H54 (cell line): ENCODE data around the gene TEX29.

Experiments
- DNase-seq: peaks from one replicate; pipeline ENCODE4 v3.0.0; 2011; ENCODE audit warnings: low spot score, mixed read lengths; ENCODE audit not compliant: insufficient read length
- FAIRE-seq: peaks from 3 replicates; lab custom pipeline; 2011; peaks lifted over from hg19 to GRCh38; lab: Jason Lieb, UNC
- POLR2A ChIP-seq: IDR thresholded peaks from 2 replicates; pipeline ENCODE4 v1.6.1; 2011; ENCODE audit warnings: low read depth, mild to moderate bottlenecking, low read length

TEX29 gene

GRCh38 chr13:111282997-111283396 is 37.4 kb upstream of the TEX29 start:
- no peak for TF ChIP-seq POLR2A
- DNase-seq: no peak
- FAIRE-seq: no peak

- FAIRE-seq (no peak), DNase-seq (no peak)
- TF ChIP-seq POLR2A: no peak
Observed at GRCh38 chr13:111283457-111283856, 37.0 kb upstream of the TEX29 start.

DNA sequence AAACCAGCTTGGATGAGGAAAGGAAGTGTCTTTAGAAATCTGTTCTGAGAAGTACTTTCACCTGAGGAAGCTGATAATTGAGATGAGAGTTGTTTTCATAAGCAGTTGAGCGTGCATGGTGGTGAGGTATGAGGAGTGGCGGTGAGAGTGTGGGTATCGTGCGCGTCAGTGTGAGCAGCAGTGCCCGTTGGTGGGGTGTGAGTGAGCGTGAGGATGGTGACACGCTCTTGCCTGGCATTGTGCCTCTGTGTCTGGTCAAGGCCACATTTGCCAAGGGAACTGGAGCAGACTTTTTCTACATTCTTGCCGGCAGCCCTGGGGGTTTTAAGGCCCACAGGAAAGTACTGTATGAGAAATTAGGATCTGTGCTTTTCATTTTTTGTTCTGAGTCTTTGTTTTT is 36.5 kb upstream of the TEX29 start:
- no peak for TF ChIP-seq POLR2A
- FAIRE-seq (no peak), DNase-seq (no peak)

- TF ChIP-seq POLR2A: no peak
- FAIRE-seq (no peak), DNase-seq (no peak)
Observed at GRCh38 chr13:111284565-111284964, 35.9 kb upstream of the TEX29 start.

DNA sequence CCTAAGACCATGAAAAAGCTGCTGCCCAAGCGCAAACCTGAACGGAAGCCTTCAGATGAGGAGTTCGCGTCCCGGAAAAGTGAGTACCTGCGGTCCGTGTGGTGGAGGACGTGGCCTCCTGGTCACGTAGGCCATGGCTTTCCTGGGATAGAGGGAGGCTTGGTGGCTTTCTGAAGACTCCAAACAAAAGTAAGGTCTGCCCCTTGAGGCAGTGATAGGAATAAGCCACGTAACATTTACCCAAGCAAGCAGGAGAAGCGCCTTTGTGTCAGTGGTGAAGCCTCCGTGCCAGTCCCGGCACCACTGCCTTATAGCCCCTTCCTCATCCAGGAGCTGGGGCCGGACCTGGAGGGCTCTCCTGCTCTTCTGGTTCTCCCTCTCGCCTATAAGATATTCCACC is 34.3 kb upstream of the TEX29 start:
- DNase-seq (no peak), FAIRE-seq (peak; percentile 36)
- TF ChIP-seq POLR2A: no peak

DNA sequence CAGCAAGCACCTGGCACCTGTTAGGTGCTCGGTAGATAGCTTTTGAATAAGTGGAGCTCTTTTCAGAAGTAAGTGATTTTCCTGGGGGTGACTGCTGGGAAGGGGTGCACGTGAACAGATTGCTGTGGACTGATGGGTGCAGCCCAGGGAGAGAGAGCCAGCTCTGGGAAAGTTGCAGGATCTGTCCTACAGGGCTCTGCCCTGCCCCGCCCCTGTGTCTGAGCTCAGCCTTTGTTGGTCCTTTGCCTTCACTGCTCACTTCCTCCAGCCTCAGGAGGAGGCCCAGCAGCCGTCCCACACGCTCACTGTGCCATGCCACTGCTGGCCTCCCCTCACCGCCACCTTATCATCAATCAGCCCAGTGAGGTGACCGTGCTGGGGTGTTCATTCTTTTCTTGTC is 33.7 kb upstream of the TEX29 start:
- no peak for DNase-seq
- no peak for FAIRE-seq
- TF ChIP-seq POLR2A: no peak

- TF ChIP-seq POLR2A: no peak
- DNase-seq (no peak), FAIRE-seq (no peak)
Observed at GRCh38 chr13:111287201-111287600, 33.2 kb upstream of the TEX29 start.

- DNase-seq (no peak), FAIRE-seq (no peak)
- TF ChIP-seq POLR2A: no peak
Observed at GRCh38 chr13:111288276-111288675, 32.2 kb upstream of the TEX29 start.

DNA sequence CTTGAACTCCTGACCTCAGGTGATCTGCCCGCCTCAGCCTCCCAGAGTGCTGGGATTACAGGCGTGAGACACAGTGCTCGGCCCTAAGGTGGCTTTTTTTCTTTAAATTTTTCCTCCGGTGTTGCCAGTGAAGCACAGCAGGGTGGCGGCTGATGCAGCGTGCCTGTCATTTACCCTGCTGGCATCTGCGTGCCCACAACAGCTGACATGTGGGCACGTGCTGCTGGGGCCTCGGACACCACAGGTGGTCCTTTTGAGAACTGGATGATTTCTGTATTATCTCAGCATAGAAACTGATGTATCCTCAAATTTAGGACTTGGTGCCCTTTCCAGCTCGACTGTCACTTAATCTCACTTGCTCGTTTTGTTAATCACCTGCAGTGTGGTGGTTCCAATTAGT is 31.2 kb upstream of the TEX29 start:
- FAIRE-seq (no peak), DNase-seq (no peak)
- no peak for TF ChIP-seq POLR2A

DNA sequence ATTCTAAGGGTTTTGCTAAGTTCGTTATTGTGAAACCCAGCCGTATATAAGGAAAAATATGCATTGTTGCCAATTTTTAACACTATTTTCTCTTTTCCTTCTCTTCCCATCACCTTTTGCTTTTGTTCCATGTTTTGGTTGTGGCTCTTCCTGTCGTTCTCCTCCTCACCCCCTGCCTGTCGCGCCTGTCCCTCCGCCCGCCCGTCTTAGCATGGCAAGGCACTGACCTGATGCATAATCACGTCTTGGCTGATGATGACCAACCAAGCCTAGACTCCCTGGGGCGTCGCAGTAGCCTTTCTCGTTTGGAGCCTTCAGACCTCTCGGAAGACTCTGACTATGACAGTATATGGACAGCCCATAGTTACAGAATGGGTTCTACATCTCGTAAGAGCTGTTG is 28.5 kb upstream of the TEX29 start:
- no peak for TF ChIP-seq POLR2A
- DNase-seq (no peak), FAIRE-seq (no peak)

DNA sequence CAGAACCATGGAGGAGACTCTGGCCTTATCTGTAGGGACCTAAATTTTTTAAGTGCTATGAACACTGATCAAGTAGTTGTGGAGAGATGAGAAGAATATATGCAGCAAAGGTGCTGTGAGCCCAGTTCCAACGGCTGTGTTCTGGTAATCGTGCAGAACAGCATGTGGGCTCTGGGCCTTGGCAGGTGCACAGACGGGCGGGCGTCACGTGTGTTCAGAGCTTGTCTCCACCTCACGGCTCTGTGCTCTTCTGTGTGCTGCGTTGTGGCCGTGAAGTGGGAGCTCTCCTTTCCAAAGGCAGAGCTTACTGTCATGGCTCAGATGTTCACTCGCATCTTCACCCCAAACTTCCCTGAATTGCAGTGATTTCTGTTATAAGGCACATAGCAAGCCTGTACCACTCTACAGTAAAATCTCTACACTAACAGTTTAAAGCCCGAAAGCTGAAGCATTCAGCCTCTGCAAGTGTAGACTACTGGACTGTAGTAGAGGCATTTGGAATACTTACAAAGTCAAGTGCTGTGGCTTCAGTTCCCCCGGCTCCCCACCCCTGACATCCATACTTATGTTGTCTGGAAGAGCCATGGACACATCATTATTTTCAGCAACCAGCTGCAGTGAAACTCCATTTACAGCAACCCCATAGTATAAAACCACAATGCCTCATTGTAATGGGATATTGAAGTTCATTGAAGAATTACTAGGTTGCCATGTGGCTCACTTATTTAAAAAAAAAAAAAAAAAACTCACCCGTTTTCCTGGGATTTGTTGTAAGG is 27.5 kb upstream of the TEX29 start:
- DNase-seq: no peak
- no peak for TF ChIP-seq POLR2A
- no peak for FAIRE-seq

DNA sequence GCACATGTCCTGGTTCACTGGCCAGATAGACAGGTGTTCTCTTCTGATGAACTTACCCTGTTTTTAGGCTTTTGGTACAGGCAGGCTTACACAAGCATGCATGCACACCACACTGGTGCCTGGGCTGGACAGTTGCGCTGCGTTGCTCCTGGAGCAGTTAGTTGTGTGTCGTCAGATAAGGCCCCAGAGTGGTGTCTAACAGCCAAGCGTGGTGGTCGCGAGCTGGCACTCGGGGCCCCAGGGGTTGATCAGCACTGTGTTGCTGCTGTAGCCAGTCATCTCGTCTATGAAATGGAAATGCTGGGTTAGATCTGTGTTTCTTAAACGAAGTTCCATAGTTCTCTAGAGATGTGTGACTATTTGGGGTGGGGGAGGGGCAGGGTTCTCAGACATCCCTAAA is 24.6 kb upstream of the TEX29 start:
- DNase-seq (no peak), FAIRE-seq (no peak)
- TF ChIP-seq POLR2A: no peak

GRCh38 chr13:111296417-111296816 is 24.0 kb upstream of the TEX29 start:
- DNase-seq (no peak), FAIRE-seq (no peak)
- TF ChIP-seq POLR2A: no peak

DNA sequence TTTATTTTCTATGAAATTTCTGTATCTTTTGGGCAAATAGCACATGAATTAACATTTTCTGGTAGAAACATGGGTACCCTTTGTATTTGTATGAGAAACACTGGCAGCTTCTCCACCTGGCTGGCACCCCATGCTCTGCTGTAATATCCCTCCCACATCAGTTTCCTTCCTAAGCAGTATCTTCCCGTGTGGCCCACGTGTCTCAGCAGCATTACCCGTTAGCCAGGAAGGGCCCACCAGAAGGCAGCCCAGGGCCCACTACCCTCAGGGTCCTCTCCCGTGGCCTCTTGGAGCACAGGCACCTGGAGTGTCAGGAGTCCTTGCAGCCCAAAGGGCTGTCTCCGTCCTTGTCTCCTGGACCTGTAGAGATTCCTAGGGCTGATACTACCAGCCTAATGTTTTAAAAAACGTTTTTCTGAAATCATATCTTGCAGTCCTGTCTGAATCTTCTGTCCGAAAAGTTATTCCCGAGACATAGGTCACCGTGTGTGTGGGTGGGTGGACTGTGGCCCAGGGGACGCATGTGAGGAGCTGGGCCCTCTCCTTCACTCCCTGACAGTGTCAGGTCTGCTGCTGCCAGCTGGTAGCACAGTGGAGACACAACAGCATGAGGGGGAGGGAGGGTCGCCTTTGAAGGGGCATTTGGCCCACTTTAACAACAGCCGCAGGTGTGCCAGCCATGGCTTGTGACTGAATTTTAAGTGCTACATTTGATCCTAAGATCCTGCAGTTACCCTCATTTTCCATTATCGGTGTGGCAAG is 22.0 kb upstream of the TEX29 start:
- FAIRE-seq (no peak), DNase-seq (no peak)
- no peak for TF ChIP-seq POLR2A
